Measurements from ENCODE around the gene BPNT1.

- TF ChIP-seq POLR2A (IDR thresholded peaks at IDR 0.05) (no peak), CTCF (IDR thresholded peaks at IDR 0.05) (no peak)
Measured at GRCh38 chr1:220031287-220031686, 58.3 kb downstream of the BPNT1 start.
